ENCODE measurements around the gene FARSA. TPM values are rescaled to one million over a fixed set of nuclear protein-coding genes. Genes with fewer than 3 reads are reported as not detected.
"Not testable (repeated sequence)": the region's sequence is repeated elsewhere in the genome, so short reads cannot be mapped to it uniquely, and the experiment has no call there.

The FARSA gene
- total RNA-seq, 2 experiments from 2014 or later, result 183 to 188 TPM

DNA sequence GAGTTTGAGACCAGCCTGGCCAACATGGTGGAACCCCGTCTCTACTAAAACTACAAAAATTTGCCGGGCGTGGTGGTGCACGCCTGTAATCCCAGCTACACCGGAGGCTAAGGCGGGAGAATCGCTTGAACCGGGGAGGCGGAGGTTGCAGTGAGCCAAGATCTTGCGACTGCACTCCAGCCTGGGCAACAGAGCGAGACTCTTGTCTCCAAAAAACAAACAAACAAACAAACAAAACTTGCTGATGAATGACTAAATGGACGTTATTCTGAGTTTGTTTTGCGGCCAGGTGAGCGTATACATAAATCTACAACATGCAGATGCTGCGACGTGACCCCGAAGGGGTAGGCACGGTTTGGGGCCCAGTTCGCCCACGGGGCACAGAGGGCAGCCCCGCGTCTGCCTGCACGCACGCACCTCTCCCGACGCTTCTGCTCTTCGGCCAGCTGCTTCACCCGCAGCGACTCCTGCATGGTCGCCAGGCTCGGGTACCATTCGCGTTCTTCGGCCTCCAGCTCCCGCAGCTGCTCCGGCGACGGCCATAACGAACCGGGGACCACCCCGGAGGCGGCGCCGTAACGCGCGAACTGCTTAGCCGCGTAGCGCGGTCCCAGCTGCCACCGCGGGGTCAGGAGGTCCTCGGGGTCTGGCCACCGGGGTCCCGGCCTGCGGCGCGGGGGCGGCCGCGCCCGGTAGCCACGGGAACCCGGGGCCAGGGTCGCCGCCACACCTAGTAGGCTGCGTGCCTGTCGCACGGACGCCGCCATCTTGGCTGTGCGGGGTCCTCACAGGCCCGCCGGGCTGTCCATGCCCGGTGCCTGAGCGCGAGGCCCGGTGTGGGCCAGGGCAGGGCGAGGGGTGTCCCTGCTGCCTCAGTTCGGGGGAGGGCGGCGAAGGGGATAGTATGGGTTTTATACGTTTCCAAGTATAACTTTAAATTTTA lies 23.2 kb upstream of the FARSA start, which contains the start of gene GADD45GIP1:
GADD45GIP1 (minus strand) TSS at position 778 of the 943 bp plus-strand sequence; CDS start at position 767, 11 bp downstream.
- ChIA-PET POLR2A (interaction anchor here (1.2 kb wide), 1 partner anchor 17 kb away, joined by 3 read pairs; no protein-coding TSS in a partner anchor), CTCF (interaction anchor here (0.6 to 2.9 kb wide), 5 partner anchors 9 to 556 kb away, joined by 3 to 20 read pairs (median 5); partner anchors contain the start of gene ZNF799)

DNA sequence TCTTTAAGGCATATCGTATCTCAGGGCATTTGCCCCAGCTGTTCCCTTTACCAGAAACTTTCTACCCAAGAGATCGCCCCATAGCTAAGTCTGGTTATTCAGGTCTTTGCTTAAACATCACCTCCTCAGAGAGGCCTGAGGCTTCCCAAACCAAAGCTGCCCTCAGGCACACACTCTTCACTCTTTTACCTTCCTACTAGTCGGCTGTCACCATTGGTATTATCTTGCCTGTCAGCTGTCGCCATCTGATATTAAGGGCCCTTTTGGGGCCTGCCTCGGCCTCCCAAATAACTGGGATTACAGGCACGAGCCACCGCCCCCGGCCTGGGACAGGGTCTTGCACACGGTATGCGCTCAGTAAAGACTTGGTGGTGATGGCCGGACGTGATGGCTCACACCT lies 22.5 kb upstream of the FARSA start:
- ChIA-PET CTCF (interaction anchor here (0.7 to 2.9 kb wide), 4 partner anchors 10 to 138 kb away, joined by 3 to 20 read pairs (median 4); no protein-coding TSS in a partner anchor), POLR2A (interaction anchor here (1.2 kb wide), 1 partner anchor 17 kb away, joined by 3 read pairs; no protein-coding TSS in a partner anchor)

DNA sequence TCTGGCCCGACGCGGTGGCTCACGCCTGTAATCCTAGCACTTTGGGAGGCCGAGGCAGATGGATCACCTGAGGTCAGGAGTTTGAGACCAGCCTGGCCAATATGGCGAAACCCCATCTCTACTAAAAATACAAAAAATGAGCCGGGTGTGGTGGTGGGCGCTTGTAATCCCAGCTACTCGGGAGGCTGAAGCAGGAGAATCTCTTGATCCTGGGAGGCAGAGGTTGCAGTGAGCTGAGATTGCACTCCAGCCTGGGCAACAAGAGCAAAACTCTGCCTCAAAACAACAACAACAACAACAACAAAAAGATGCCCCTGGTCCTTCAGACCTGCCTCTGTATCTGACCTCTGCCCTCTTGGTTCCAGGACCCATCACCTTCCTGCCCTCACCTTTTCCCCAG lies 22.1 kb upstream of the FARSA start:
- CTCF ChIA-PET, result interaction anchor here (0.7 to 2.9 kb wide), 4 partner anchors 9 to 138 kb away, joined by 3 to 20 read pairs (median 4); no protein-coding TSS in a partner anchor
- POLR2A ChIA-PET, result not testable (repeated sequence)

- ChIA-PET POLR2A (interaction anchor here (0.6 to 1.3 kb wide), 2 partner anchors 8 to 1737 kb away, joined by 3 to 4 read pairs; no protein-coding TSS in a partner anchor), CTCF (interaction anchor here (1.1 to 2.9 kb wide), 2 partner anchors 11 to 21 kb away, joined by 3 to 20 read pairs; no protein-coding TSS in a partner anchor)
Observed at GRCh38 chr19:12954612-12954962, 21.1 kb upstream of the FARSA start.

DNA sequence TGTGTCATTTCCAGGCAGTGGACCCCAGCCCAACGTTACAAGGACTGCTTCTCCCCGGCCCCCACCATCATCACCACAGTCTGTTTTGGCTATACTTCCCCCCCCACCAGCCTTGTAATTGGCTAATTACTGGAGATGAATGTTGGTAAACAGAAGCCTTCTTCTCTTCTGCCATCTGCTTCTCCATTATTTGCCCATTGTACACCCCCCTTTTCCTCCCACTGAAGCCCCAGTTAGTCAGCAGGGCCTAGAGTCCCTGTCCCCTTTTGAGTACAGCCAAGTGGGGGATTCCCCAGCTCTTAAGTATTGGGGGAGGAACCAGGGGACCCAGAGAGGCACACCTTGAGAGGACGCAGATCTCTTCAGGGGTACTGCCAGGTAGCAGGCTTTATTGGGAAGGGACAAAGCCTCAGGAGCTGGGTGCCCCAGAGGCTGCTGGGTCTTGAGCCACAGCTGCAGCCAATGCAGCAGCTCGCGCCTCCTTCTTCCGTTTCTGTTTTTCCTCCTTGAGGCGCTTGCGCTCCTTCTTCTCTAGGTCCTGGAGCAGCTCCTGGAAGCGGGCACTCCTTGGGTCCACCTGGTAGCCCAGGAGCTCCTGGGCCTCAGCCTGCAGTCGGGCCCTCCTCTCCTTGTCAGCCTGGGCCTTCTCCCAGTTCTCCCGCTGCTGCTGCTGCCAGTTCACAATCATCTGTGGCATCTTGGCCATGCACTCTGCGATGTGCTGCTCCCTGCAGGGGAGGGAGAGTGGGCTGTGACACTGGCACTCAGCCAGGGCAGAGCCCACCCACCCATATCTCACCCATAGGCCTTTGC lies 20.5 kb upstream of the FARSA start:
- ChIA-PET CTCF (interaction anchor here (1.1 to 2.9 kb wide), 4 partner anchors 11 to 142 kb away, joined by 3 to 20 read pairs (median 5); no protein-coding TSS in a partner anchor), POLR2A (interaction anchor here (0.6 to 1.3 kb wide), 3 partner anchors 8 to 1737 kb away, joined by 3 to 4 read pairs (median 3); no protein-coding TSS in a partner anchor)

- ChIA-PET CTCF (interaction anchor here (1.1 to 1.4 kb wide), 3 partner anchors 12 to 143 kb away, joined by 3 to 7 read pairs (median 3); no protein-coding TSS in a partner anchor), POLR2A (interaction anchor here (0.5 to 1.3 kb wide), 4 partner anchors 7 to 219 kb away, joined by 3 to 5 read pairs (median 4); partner anchors contain the start of gene TRIR)
Observed at GRCh38 chr19:12953138-12953798, 19.8 kb upstream of the FARSA start.

GRCh38 chr19:12952488-12953137 lies 19.1 kb upstream of the FARSA start:
- CTCF ChIA-PET, result interaction anchor here (1.2 to 1.4 kb wide), 2 partner anchors 13 to 143 kb away, joined by 3 to 7 read pairs; no protein-coding TSS in a partner anchor

DNA sequence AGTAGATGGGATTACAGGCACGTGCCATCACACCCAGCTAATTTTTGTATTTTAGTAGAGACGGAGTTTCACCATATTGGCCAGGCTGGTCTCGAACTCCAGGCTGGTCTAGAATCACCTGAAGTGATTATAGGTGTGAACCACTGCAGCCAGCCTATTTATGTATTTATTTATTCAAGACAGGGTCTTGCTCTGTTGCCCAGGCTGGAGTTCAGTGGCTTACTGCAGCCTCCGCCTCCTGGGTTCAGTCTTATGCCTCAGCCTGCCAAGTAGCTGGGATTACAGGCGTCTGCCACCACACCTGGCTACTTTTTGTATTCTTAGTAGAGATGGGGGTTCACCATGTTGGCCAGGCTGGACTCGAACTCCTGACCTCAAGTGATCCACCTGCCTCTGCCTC lies 18.5 kb upstream of the FARSA start:
- CTCF ChIA-PET, POLR2A ChIA-PET: not testable (repeated sequence)

More at GRCh38 chr19:12952488-12953137, 19.1 kb upstream of the FARSA start:
- POLR2A ChIA-PET, result interaction anchor here (0.5 to 0.6 kb wide), 2 partner anchors 9 to 218 kb away, joined by 4 to 5 read pairs; partner anchors contain the start of gene TRIR

DNA sequence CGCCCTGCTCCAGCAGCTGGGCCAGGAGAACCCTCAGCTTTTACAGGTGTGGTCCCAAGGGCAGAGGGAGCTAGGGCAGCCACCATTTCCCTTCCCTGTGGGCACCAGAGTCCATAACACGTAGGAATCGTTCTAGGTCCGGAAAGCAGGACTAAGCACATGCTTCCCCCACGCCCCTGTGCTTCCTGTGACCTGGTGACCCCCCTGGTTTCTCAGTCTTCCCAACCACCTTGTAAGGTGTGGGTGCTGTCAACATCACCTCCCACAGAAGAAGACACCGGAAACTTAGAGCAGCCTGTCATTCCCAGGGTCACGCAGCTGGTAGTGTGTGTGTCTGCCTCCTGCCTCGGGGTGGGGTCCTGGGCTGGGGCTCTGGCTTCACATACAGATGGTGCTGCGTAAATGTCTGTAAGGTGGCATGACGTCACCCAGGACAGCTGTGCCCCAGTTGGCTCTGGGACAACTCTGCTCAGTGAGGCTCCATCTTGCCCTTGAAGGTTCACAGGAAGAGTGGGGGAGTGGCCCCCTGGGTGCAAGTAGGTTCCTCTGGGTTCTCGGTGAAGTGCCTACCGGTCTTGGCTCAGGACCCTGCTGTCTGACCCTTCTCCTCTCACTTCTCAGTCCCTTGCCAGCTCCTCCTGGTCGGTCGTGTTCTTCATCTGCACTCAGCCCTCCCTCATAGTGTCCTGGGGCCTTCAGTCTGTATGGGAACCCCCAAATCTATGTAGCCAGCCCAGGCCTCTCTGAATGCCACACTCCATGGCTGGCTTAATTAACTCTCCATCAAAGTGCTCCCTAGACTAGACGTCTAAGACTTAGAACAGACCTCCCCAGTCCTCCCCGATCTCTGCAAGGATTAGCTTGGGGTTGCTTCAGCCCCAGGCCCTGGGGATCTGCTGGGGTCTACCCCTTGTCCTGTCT lies 16.1 kb upstream of the FARSA start:
- ChIA-PET POLR2A (no interaction called here), CTCF (interaction anchor here (1.9 kb wide), 1 partner anchor 15 kb away, joined by 8 read pairs; no protein-coding TSS in a partner anchor)

DNA sequence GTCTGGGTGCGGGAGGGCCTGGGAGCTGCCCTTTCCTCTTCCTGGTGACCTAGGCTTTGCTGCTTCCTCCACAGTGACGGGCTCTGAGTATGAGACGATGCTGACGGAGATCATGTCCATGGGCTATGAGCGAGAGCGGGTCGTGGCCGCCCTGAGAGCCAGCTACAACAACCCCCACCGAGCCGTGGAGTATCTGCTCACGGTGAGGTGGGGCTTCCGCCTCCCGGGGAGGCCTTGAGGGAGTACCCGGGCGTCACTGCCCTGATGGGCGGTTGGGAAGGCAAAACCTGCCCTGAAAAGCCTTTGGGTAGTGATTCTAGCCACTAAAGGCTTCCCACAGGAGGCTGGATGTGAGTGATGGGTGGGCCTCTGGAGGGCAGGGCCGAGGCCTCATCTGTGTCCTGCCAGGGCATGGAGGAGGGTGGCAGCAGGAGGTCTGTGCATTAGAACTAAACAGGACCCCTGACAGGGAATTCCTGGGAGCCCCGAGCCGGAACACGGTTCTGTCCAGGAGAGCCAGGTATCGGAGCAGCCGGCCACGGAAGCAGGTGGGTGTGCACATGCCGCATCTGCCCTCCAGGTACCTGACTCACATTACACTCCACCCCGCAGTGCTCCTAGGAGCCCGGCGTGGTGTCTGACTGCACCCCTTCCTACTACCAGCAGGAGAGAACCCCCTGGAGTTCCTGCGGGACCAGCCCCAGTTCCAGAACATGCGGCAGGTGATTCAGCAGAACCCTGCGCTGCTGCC lies 15.3 kb upstream of the FARSA start:
- CTCF ChIA-PET, result interaction anchor here (1.9 to 3.5 kb wide), 2 partner anchors 16 kb away, joined by 8 to 12 read pairs; no protein-coding TSS in a partner anchor
- POLR2A ChIA-PET, result no interaction called here

- CTCF ChIA-PET, result interaction anchor here (3.5 kb wide), 1 partner anchor 17 kb away, joined by 12 read pairs; no protein-coding TSS in a partner anchor
- POLR2A ChIA-PET, result no interaction called here
Observed at GRCh38 chr19:12947702-12948611, 14.4 kb upstream of the FARSA start.

- ChIA-PET CTCF (interaction anchor here (0.7 to 3.5 kb wide), 3 partner anchors 9 to 18 kb away, joined by 3 to 12 read pairs (median 3); partner anchors contain the start of gene FARSA), POLR2A (interaction anchor here (0.6 to 1.3 kb wide), 6 partner anchors 7 to 61 kb away, joined by 3 to 6 read pairs (median 4); no protein-coding TSS in a partner anchor)
Observed at GRCh38 chr19:12946731-12947496, 13.4 kb upstream of the FARSA start.

DNA sequence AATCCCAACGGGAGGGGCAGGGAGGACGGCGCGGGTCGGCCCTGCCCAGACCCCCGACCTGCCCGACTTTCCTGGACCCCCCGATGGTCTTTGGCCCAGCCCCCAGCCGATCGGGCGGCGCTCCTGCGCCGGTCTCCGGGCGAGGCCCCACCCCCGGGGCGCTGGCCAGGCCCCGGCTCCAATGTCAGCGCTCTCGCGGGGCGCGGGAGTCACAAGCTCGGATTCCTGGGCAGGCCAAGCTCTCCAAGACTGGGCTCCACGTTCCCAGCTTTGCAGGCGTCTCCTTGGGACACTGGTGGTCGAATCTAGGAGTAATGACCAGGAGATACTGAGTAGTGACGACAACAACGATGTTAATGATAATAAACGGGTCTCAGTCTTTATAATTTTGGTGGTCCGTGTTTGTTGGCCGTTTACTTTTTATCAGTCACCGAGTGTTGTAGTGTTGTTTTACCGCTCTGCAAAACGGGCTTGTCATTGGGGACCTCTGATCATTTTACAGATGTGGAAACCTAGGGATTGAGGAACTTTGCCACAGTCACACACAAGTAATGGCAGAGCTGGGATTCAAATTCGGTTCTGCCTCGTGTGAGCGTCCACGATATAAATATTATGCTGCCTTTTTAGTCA lies 12.7 kb upstream of the FARSA start:
- POLR2A ChIA-PET, result interaction anchor here (0.6 to 1.3 kb wide), 6 partner anchors 8 to 61 kb away, joined by 3 to 6 read pairs (median 4); no protein-coding TSS in a partner anchor
- CTCF ChIA-PET, result interaction anchor here (0.7 to 3.5 kb wide), 3 partner anchors 10 to 19 kb away, joined by 3 to 12 read pairs (median 3); partner anchors contain the start of gene FARSA
